COR-L47 (cell line): ENCODE measurements around the gene BBS9.

ENCODE experiments used
- DNase-seq: peaks from one replicate; lab custom pipeline; 2025; lab: John Stamatoyannopoulos, UW

Gene BBS9

GRCh38 chr7:33554046-33554445 lies 424.7 kb downstream of the BBS9 start:
- no peak for DNase-seq

- DNase-seq = no peak
These were observed 425.2 kb downstream of the BBS9 start for GRCh38 chr7:33554576-33554975.

GRCh38 chr7:33556472-33556871 lies 427.1 kb downstream of the BBS9 start:
- DNase-seq = no peak

- no peak for DNase-seq
These were observed 429.4 kb downstream of the BBS9 start for GRCh38 chr7:33558549-33559323.

GRCh38 chr7:33559324-33559710 lies 430.0 kb downstream of the BBS9 start:
- DNase-seq = no peak

- no peak for DNase-seq
These were observed 433.6 kb downstream of the BBS9 start for GRCh38 chr7:33562996-33563395.

GRCh38 chr7:33563651-33564050 lies 434.3 kb downstream of the BBS9 start:
- DNase-seq = no peak

GRCh38 chr7:33578166-33578565 lies 448.8 kb downstream of the BBS9 start:
- DNase-seq = no peak

- DNase-seq = no peak
These were observed 449.7 kb downstream of the BBS9 start for GRCh38 chr7:33578881-33579672.

GRCh38 chr7:33579673-33579960 lies 450.3 kb downstream of the BBS9 start:
- DNase-seq = no peak

GRCh38 chr7:33581236-33581635 lies 451.9 kb downstream of the BBS9 start:
- no peak for DNase-seq

GRCh38 chr7:33582104-33582503 lies 452.7 kb downstream of the BBS9 start:
- DNase-seq = no peak

GRCh38 chr7:33582533-33582932 lies 453.2 kb downstream of the BBS9 start:
- no peak for DNase-seq

GRCh38 chr7:33589911-33590310 lies 460.5 kb downstream of the BBS9 start:
- no peak for DNase-seq

GRCh38 chr7:33590916-33591315 lies 461.6 kb downstream of the BBS9 start:
- DNase-seq = no peak

GRCh38 chr7:33591490-33591889 lies 462.1 kb downstream of the BBS9 start:
- DNase-seq = no peak

- no peak for DNase-seq
These were observed 463.4 kb downstream of the BBS9 start for GRCh38 chr7:33592718-33593117.

GRCh38 chr7:33593611-33594010 lies 464.2 kb downstream of the BBS9 start:
- DNase-seq = no peak

- DNase-seq = no peak
These were observed 467.3 kb downstream of the BBS9 start for GRCh38 chr7:33596686-33597085.

- no peak for DNase-seq
These were observed 467.8 kb downstream of the BBS9 start for GRCh38 chr7:33597181-33597580.

- no peak for DNase-seq
These were observed 471.7 kb downstream of the BBS9 start for GRCh38 chr7:33601101-33601500.

GRCh38 chr7:33601884-33602283 lies 472.5 kb downstream of the BBS9 start:
- no peak for DNase-seq

GRCh38 chr7:33604056-33604455 lies 474.7 kb downstream of the BBS9 start:
- no peak for DNase-seq

- no peak for DNase-seq
These were observed 481.6 kb downstream of the BBS9 start for GRCh38 chr7:33610918-33611317.
